AG08395 (cell line): ENCODE data around the gene OLIG3.

Experiments
- DNase-seq: peaks from one replicate; pipeline ENCODE4 v3.0.0; 2012; ENCODE audit warnings: mixed read lengths, low spot score

OLIG3 gene

DNA sequence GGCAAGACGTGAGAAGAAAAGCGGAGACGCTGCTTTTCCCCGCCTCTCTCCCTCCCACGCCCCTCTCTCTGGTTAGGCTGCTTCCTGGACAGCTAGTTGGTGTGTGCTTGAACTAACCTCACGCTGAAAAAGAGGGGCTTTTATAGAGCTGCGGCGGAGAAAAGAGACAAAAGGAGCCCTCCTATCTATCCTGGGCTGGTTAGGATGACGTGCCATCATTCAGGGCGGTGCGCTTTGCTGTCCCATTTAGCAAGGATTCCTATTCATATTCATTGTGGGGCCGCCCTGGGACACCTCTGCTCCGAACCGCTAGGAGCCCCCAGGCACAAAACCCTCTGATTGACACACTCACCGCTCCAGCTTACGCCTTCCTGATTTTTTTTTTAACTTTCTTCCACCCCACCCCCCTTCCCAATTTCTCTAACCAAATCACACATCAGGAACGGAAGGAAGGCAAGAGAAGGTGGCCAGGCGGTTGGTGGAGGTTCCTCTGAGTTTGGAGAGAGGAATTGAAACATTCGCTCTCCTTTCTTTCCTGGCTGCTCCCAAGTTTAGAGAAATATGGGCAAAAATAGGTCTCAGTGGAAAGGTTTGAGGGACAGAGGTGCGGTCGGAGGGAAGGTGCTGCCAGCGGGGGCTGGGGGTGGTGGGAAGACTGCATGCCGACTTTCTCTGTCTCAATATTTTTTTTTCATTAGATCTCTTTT is at the start of gene OLIG3:
Gene OLIG3 (minus strand): TSS at position 114 of the 707 bp plus-strand sequence. CDS start 224 bp downstream, outside the sequence.
- DNase-seq: no peak

DNA sequence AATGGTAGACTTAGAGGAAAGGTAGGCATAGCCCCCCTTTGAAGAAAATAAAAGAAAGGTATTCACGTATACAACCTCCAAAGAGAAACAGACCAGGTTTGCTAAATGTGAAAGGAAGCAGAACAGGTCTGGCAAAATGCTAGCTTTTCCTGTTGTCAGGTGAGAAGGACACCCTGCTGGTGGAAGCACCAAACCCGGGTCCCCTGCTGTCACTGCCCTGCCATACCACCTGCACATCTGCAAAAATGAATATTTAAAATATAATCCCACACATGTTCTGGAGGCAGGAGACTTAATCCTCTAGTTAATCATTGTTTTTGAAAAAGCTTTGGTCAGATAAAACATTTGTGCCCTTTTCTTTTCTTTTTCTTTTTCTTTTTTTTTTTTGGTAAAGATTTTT is 48.9 kb upstream of the OLIG3 start:
- no peak for DNase-seq

DNA sequence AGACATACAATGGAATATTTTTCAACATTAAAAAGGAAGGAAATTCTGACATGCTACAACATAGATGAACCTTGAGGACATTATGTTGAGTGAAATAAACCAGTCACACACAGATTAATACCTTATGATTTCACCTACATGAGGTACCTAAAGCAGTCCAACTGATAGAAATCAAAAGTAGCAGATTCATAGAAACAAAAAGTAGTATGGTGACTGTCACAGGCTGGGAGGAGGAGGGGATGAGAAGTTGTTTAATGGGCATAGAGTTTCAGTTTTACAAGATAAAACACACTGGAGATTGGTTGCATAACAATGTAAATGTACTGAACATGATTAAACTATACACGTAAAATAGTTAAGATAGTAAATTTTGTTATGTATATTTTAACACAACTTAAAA is 48.5 kb upstream of the OLIG3 start:
- no peak for DNase-seq

DNA sequence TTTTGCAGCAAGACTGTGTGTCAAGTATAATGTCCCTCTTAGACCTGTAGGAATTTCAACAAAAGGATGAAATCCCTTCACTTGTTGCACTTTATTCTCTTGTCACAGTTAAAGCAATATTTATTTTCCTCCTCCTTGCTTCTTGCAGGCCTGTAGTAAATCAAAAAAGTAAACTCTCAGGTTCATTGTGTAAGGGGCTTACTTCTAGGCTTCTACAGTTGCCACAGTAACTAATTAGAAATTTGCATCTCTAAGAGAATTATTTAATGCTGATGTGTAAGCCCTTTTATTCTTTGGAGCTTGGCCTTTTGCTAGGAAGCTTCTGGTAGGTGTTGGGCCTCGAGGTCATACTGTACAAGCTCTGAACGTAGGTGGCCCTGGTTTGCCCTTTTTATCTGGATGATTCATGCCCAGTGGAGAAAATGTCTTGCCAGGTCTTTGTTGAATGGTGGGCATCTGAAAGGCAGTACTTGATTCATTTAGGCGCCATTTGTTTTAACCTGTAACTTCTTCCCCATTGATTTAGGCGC is 47.4 kb upstream of the OLIG3 start:
- no peak for DNase-seq

DNA sequence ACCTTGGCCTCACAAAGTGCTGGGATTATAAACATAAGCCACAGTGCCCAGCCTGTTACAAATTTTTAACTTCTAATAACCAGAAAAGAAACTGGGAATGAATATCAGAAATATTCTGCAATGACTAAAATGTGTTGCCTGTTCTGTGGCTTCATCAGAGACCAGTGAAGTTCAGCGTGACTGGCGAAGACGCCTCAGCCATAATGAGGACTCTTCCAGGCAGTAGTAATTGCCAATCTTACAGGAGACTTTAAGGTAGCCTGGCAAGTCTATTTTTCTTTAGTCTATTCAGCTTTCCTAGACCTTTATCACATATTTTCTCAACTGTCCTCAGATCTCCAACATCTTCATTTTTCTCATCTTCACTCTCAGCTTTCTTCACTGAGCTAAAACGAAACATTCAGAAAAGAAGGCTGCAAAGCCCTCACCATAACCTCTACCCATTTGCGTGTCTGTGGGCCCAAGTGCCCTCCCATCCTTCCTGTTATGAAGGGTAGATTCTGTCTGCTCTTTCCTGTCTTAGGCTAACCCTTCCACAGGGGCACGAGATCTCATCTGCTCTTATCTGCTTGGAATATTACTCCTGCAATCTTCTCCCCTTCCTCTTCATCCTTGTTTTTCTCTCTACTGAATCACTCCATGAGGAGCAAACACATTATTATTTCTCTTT is 42.0 kb upstream of the OLIG3 start:
- no peak for DNase-seq

DNA sequence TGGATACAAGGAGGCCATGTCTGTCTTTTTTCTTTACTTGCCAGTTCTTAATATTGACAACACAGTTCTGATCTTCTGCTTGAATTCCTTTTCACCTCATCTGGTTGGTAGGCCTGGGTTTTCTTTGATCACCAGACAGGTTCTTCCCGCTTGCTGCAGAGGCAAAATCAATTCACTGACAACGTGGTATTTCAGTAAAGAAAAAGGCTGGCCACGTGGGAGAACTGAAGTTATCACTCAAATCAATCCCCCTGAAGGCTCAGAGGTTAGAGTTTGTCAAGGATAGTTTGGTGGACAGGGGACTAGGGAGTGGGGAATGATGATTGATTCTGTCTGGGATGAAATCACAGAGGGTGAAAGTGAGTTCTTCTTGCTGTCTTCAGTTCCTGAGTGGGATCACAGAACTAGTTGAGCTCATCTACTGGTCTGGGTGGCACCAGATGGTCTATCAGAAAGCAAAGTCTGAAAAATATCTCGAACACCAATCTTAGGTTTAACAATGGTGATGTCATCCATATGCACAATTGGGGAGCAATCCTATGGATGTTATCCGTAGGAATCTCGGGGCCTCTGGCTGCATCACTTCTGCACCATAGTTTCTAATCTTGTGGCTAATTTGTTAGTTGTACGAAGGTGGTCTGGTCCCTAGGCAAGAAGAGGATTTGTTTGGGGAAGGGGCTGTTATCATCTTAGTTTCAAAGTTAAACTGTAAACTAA is 37.3 kb upstream of the OLIG3 start:
- DNase-seq: no peak

DNA sequence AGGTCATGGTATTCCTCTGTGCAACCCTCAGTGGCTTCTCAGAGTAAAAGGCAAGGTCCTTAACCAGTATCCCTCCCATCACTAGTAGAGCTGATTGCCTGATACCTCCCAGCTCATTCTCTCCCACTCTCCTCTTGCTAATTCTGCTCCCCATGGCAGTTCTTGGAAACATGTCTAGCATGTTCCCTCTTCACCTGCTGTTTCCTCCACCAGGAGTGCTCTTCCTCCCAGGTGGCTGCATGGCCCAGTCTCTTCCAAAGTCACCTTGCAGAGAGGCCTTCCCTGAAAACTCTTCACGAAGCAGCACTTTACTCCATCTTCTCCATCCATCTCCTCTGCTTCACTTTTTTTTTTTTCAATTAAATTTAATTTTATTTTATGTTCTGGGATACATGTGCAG is 36.2 kb upstream of the OLIG3 start:
- DNase-seq: no peak

DNA sequence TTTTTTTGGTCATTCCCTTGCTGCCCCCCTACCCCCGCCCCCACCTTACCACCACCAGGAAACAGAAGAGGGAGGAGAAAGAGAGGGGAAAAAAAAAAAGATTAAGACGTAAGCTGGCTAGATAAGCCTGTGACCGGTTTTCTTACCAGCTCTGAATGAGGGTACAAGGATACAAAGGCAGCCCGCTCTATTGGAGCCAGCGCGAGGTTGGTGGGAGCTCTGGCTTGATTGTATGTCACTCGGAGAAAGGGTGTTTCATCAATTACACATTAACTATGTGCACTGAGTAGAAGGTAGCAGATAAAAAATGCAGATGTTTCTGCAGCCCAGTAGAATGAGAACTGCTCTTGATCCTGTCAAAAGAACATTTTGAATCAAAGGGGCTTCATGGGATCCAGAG is 28.6 kb upstream of the OLIG3 start:
- no peak for DNase-seq

DNA sequence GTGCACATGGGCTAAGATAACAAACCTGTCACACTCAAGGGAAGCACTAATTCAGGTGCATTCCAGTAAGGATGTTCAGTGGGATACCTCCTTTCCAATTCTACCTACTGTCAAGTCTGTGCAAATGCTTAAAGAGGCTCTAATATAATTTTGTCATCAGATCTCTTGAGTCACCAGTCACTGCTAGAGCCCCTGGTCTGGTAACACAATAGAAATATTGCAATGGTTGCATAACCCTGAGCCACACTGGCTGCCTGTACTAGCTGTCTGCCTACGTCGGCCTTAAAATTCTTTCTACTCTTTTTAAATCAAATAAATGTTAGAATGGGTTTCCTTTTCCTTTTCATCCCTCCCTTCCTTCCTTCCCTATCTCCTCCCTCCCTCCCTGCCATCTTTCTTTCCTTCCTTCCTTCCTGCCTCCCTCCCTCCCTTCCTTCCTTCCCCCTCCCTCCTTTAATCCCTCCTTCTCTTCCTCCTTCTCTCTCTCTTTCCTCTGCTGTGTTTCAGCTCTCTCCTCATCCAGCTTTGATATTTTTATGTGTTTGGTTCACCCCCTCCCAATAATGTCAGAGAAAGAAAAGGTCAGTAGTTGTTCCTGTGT is 28.1 kb upstream of the OLIG3 start:
- no peak for DNase-seq

DNA sequence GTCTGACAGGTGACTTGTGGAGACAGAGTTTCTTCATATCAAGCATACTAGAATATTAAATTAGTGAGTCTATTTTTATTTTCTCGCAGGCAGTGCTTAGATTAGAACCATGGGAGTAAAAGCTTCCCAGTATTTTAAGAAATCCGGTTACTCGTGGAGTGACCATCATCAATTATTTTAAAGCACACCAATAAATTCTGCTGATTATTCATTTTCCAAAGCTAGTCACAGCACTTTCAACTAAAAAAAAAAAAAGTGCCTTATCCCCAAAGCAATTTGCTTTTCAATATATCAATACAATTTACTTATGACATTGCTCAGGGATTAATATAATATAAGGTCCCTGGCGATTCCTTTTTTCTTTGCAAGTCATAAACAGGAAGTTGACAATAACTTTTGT is 26.3 kb upstream of the OLIG3 start:
- DNase-seq: no peak

DNA sequence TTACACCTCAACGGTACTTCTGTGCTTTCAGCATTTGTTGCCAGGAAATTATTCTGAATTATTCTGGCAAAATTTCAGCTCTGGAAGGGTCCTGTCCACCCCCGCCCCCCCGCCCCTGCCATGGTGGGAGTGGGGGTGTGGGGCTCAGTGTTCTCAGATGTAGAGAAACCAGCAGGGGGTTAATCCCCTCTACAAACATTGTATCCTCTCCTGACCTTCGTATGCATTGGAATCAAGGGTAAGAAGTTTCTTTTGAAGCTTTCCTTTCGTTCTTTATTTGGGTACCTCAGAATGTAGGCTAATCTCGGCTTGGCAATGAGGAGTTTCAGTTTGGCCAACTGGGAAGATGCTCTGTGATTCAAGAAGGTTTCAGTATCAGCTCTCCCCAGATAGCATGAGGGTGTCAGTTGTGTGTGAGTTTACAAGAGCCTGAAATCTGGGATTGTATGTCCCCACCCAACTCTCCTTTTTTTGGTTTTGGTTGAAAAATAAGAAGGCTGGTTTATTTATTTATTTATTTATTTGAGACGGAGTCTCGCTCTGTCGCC is 25.5 kb upstream of the OLIG3 start:
- no peak for DNase-seq

DNA sequence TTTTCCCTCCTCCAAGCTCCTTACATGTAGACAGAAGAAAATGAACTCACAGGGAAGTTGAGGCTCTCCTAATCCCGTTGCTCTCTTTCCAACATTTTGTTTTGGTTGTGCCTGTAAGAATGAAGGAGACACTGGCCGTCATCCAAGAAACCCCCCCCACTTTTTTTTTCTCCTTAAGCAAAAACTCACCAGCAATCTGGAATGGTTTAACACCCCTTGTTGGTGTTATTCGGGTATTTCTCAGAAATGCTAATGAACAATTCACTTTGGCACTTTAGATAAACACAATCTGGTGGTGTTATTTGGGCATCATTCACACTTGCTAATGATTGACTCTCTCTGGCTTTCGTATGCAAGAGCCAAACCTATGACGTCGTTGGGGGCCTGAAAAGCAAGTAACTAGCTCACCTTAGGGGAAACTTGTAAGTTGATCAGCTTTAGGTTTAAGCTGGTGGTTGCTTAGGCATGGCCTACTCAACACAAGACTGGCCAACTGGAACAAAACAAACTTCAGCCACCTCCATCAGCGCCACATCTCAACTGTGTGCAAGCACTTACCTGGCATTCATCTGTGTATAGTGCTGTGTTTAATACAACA is 24.3 kb upstream of the OLIG3 start:
- DNase-seq: no peak

DNA sequence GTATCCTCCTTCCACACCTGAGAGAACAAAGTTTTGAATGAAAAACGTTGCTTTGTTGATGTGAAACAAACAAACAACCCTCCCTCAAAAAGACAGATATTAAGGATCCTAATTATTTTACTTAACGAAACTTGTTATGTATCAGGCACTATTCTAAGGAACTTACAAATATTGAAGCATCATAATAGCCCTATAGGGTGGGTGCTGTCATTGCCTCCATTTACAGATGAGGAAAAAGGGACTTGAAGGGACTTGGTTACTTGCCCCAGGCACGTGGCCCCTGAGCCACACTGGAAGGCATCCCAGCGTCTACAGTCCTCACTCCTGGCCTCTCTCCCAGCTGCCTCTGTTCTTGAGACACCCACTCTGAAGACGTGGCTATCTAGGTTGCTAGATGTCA is 20.2 kb upstream of the OLIG3 start:
- DNase-seq: no peak

DNA sequence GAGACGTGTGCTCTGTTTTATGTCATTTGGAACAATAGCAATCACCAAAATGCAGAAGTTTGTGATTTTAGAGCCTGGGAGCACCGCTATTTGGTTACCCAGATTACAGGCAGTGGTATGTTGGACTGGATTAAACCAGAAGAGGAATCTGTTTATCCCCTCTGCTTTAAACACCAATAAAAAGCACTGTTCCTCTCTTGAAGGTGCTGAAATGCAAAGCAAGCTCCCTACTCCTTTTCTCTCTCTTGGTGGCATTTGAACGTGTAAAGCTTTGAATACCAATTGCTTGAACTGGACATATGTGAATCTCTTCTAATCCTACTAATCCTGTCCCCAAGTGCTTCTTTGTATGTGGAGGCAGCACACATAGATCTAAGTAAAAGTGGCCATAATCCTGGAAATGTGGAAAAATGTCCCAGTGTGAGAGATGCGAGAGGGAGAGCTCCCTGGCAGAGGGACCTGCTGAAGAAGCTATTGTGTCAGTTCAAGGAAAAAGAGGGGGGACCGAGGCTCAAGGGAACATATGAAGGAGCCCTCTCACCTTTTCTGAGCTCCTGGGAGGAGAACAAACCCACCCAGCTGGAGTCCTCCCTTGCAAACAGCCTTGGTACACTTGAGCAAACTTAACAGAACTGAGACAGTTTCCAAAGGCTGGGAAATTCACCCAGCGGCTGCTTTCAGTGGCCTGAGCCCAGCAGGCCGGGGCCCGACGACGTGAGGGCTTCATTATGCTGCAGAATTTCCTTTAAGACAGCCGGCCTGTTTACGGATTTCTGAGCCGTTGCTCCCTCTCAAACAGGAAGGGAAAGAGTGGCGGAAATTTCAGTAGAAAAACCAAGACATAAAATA is 18.8 kb upstream of the OLIG3 start:
- DNase-seq: no peak

DNA sequence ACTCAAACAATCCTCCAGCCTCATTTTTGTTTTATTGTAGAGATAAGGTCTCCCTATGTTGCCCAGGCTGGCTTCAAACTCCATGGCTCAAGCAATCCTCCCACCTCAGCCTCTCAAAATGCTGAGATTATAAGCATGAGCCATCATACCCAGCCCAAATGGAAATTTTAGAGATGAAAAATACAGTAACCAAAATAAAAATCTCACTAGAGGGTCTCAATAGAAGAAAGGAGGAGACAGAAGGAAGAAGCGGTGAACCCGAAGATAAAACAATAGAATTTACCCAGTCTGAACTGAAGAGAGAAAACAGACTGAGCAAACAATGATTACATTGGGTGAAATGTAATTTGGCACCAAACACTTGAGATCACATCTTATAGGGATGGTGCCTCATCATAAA is 16.7 kb upstream of the OLIG3 start:
- DNase-seq: no peak

DNA sequence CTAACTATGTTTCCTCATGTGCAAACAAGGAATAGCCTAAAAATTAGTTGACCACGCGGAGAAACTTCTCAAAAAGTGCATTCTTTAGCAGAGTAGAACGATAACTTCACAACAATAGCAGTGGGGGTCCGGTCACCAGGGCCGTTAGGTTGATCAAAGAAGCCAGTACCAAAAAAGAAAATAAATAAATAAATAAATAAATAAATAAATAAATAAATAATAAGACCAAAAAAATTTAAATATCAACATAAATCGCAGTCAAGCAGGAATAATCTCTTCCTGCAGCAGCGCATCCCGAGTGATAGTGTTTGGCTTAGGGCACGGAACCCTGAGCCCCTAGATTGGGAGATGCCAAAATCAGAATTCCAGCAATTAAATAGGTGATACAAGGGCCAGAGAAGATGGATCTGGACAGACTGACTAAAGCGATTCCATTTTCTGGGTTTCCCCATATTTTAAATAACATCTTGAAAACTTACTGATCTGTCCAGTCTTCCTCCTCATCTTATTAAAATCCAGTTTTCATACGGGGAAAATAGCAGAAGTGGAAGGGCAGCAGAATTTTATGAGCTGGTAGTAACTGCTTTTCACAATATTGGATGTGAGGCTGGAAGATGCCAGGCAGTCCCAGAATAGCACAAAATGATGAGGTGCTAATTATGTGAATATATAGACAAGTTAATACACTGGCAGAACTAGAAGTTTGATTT is 4.4 kb upstream of the OLIG3 start:
- DNase-seq: no peak

DNA sequence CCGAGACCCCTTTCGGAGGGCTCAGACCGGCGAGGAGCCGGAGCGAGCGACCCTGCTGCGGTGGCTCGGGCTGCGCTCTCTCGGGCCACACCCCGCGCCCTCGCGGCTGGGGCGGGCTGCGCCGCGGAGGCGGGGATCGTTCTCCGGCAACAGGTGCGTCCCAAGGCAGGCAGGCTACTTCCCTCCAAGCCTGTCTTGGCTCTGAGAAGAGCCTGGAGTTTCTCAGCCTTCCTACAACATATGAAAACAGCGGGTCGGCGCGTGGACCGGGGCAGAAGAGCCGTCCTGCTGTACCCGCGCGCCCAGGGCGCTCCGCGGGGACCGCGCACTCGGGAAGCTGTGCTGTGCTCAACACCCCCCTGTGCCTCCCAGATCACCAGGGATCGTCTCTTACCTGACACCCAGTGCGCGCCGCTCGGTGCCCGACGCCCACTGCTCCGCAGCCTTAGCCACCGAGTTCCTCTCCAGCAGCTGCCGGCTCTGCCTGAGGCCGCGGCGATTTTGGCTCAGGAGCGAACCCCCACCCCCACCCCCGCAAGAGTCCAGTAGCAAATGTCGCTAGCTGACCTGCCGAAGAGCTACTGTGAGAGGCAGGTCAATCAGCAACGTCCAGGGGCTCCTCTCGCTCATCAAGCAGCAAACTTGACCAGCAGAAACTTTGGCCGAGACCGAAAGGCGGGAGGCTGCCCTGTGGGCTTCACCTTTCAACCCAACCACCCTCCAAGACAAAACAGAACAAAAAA is 3.7 kb upstream of the OLIG3 start:
- no peak for DNase-seq

DNA sequence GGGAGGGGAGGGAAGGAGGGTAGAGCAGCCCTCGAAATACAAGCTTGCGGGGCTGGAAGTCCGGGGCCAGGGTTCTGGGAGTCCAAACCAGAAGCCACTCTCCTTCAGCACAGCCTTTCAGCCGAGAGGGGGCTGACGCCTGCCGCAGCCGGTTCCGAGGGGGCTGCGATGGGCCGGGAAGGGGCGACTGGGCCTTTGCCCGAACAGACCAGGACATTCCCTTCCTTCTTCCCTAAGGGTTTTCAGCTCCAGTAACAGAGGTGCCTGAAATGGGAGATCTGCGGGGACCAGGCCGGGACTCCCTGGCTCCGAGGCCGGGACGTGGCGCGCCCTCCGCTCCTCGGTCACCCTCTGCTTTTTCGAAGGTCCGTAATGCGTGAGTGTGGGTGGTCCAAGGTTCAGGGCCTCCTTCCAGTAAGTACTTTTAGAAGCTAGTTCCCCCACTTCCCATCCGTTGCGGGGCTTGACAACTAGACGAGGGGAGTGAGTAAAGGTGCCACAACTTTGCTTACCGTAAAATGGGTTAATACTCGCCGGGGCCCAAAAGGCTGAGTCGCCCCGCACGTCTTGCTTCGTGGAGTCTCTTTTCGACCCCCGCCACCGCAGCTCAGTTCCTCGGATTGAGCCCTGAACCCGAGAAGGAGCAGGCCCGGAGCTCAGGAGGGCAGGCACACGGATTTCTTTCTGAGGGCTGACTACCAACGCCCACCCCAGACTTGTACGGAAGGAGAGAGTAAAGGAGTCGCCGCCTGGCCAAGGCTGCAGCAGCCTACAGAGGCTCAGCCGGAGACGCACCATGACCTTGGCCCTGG is 2.9 kb upstream of the OLIG3 start:
- DNase-seq: no peak

DNA sequence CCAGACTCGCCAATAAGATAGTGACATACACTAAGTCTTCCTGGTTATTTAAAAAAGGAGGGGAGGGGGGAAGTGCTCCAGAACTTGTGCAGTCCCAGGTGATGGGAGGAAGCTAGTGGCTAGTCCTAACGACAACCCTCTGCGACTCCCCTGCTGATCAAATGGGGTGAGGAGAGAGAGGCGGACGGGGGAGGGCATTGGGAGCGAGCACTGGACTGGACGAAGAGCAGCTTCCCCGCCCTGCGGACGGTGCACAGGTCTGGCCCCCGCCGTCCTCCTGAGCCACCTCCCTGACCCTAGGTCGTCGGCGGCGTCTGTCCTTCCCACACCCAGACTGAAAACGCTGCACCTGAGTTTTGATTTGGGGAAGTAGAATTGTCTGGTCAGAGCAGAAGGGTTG is 2.2 kb upstream of the OLIG3 start:
- no peak for DNase-seq
